HG02678 (cell line): ENCODE measurements around the gene FAM83C.

Source experiments
- ATAC-seq: cut with Tn5 transposase; IDR thresholded peaks from one replicate; pipeline ENCODE4 v1.9.1; 2021; ENCODE audit warnings: mild to moderate bottlenecking, moderate library complexity; ENCODE audit not compliant: unreplicated experiment

Gene FAM83C

DNA sequence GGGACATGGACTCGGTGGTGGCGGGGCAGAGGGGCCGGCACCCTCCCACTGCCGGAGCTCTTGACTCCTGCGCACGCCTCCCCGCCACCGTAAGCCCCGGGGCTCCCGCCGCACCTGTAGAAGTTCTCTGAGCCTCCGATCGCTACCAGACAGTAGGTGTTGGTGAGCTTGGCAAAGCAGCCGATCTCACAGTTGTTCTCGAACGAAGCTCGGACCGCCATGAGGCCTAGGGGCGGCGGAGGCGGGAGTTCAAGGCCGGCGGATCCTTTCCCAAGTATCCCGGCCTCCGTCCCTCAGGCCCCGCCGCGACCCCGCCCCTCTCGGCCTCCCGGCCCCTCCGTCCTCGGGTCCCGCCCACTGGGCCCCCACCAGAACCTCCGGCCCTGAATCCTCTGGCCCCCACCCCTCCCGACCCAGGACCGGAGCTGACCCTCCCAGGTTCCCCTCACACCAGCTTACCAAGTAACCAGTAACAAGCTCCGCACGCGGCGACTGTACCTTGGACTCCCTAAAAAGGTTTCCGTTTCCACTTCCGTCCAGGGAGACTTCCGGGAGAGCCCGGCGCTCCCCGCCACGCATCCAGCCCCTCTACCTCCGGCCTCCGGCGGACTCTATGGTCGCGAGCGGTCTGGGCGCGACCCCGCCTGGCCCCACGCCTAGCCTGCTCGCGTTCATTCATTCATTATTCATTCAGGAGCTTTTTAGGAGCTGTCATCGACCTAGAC is 7.8 kb downstream of the FAM83C start, which contains the start of gene EIF6:
Gene EIF6 (minus strand): TSS at position 506 of the 725 bp plus-strand sequence. CDS start 285 bp downstream, at position 221.
- peak; percentile 84 for ATAC-seq

DNA sequence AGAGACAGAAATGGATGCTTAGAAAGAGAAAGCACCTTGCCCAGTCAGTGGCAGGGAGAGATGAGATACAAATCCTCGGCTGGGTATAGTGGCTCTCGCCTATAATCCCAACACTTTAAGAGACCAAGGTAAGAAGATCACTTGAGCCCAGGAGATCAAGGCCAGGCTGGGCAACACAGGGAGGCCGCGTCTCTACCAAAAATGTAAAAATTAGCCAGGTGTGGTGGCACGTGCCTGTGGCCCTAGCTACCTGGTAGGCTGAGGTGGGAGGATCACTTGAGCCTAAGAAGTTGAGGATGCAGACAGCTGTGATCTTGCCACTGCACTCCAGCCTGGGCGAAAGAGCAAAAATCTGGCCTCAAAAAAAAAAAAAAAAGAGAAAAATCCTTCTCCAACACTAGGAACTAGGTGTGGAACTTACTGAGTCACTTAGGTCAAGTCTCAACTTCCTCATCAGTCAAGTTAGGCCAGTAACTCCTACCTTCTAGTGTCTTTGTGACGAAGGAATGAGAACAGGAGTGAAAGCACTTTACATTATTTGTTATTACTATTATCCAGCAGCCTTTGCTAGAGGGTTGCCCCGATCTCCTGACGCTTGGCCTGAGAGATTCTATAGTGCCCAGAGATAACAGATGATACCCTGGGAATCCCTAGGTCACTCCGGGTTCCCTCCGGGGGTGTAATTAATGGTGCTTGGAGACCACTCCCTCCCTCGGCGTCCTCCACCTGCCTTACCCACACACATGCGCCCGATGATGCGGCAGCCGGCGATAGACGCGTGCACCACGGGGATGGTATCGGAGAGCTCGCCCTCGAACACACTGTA is 8.6 kb downstream of the FAM83C start:
- ATAC-seq: peak; percentile 23

DNA sequence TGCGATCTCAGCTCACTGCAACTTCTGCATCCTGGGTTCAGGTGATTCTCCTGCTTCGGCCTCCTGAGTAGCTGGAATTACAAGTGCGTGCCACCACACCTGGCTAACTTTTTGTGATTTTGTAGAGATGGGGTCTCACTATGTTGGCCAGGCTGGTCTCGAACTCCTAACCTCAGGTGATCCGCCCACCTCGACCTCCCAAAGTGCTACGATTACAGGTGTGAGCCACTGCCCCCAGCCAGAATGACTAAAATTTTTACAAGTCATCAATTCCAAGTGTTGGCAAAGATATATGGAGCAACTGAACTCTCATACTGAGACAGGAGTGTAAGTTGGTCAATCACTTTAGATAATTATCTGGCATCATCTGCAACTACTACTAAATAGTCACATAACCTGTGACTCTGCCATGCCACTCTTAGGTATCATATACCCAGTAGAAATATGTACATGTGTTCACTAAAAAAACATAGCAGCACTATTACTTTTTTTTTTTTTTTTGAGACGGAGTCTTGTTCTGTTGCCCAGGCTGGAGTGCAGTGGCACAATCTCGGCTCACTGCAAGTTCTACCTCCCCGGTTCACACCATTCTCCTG is 10.6 kb downstream of the FAM83C start:
- ATAC-seq: no peak

DNA sequence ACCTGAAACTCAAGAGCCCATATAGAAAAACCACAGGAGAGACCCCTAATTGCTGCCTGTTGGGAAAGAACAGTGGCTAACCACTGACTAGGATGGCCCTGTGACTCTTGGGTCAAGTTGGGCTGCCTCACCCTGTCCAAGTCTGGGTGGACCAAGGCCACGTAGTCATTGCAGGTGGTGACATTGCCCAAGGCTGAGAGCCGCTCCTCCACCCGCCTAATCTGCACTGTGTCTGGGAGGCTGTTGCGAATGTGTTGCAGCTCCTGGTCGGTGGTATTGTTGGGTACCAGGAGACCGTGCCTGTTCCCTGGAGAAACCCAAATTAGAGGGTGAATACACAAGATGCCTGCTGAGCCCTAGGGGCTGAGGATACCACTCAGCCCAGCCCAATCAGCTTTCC is 11.7 kb downstream of the FAM83C start:
- ATAC-seq: no peak

DNA sequence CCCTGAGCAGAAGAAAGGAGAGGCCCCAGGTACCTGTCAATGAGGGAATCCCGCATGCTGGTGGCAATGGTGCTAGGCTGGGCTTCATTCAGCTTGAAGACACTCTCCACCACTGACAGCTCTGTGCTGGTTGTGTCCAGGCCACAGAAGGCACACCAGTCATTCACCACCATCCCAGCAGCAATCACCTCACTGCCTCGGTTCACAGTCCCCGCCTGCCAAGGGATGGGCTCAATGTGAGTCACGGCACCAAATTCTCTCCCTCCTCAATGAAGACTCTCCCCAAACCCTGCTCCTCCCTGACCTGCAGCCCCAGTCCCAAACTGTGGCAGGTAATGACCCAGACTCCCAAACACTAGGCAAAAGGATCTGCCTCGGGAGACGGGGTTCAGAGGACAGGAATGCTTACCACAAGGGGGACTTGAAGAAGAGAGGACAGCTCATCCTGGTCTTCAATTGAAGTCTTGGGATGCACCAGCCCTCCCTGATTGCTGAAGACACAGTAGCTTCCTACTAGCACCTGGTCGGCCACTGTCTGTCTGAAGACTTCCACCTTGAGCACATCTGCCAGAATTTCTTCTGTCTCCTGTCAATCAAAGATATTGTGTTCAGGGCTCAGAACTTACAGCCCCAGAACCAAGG is 12.6 kb downstream of the FAM83C start:
- ATAC-seq: no peak

DNA sequence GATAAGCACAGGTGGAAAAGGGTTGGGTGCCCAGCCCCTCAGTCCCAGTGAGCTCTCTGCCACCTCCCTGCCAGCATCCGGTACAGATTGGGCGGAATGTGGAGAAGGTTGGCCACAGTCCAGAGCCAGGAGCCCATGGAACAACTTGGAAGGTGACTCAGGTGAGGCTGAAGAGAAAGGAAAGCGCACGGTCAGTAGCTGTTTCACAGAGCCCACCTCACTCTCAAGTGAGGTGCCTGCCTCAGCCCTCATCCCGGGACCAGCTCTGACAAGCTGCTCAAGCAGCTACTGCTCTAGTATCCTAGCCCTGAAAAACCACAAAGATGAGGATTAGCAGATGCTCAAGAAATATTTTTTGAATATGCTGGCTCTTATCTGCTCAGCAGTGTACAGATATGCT is 13.2 kb downstream of the FAM83C start:
- no peak for ATAC-seq

DNA sequence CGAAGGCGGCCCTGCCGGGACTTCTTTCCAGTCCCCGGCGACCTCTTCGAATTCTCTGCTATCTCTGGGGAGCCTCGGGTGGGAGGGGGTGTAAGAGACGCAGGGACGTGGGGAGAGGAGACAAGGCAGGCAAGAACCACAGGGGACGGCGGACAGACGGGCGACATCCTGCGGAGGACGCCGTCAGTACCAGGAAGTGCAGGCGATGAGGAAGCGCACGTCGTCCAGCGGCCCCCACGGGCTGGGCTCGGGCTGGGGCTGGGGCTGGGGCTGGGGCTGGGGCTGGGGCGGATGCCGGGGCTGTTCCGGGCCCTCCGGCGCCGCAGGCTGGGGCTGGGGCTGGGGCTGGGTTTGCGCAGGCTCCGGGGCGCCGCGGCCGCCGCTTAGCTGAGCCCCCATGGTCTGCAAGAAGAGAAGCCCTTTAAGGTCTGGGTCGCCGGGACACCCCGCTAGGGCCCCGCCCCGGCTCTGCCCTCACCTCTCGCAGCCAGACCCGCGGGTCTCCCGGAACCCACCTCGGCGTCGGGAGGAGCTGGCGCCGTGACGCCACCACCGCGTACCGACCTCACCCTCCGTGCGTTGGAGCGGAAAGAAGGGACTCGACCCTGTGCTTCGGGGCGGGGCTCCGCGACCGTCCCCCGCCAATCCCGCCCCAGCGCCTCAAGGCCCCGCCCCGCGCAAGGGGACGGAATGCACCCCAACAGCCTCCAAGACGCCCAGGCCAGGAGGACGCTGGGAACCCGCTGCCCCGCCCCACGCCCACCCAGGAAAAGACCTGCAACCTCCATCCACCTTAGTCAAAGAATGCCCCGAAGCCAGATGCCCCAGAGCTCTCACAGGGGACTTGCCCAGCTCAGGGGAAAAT is 14.5 kb downstream of the FAM83C start, which contains the start of gene MMP24OS:
Gene MMP24OS (minus strand): TSS at position 592 of the 865 bp plus-strand sequence. CDS start 193 bp downstream, at position 399.
- peak; percentile 89 for ATAC-seq

DNA sequence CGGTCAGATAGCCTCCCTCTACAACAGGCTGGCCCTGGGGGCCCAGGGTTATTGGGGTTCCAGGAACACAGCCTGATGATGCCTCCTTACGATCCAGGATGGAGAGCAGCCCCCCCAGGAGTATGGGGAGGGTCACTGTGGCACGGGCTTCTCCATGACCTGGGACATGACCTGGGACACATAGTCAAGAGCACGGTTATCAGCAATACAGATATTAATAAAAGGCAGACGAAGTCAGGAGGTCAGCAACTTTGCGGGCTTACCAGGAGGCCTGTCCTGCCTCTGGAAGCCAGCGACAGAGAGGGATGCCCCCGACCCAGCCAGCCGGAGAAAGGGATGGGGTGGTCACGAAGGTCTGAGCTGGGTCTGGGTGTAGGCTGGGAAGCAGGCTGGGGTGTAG is 15.1 kb downstream of the FAM83C start:
- ATAC-seq: peak; percentile 3

DNA sequence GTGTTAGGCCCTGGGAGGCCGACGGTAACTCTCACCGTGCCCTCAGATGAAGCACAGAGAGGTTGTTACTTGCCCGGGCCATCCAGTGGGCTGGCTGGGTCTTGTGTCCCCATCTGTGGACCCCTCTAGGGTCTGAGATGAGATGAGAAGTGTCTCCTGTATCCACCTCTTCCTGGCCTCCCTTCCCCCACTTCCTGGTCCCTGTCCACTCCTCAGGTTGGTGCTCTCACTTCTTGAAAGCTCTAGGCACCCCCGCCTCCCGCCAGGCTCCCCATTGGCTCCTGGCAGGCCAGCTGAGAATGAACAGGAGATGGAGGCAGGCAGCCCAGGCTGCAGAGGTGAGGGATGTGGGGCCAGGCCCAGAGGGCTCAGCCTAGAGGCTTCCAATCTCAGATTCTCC is 15.8 kb downstream of the FAM83C start:
- ATAC-seq: no peak

DNA sequence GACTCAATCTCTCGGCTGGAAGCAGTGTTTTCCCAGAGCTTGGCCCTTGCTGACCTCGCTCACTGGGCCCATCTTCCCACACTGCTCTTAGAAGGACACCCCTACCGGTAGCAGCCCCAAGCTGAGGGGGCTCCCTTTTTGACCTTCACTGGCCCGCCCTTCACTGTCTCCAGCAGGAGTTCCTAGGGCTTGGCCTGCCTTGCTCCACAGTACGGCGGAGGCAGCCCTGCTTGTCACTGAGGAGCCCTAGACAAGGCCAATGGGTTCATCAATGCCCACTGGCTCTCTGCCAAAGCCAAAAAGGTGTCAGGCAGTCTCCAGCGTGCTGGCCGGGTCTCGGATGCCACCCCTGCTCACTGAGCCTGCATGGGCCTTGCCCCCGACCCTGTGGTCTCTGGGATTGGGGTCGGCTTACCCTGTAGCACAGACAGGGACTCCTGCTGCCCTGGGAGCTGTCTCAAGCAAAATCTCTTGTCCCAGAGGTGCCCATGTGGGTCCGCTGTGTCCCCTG is 16.4 kb downstream of the FAM83C start:
- no peak for ATAC-seq

DNA sequence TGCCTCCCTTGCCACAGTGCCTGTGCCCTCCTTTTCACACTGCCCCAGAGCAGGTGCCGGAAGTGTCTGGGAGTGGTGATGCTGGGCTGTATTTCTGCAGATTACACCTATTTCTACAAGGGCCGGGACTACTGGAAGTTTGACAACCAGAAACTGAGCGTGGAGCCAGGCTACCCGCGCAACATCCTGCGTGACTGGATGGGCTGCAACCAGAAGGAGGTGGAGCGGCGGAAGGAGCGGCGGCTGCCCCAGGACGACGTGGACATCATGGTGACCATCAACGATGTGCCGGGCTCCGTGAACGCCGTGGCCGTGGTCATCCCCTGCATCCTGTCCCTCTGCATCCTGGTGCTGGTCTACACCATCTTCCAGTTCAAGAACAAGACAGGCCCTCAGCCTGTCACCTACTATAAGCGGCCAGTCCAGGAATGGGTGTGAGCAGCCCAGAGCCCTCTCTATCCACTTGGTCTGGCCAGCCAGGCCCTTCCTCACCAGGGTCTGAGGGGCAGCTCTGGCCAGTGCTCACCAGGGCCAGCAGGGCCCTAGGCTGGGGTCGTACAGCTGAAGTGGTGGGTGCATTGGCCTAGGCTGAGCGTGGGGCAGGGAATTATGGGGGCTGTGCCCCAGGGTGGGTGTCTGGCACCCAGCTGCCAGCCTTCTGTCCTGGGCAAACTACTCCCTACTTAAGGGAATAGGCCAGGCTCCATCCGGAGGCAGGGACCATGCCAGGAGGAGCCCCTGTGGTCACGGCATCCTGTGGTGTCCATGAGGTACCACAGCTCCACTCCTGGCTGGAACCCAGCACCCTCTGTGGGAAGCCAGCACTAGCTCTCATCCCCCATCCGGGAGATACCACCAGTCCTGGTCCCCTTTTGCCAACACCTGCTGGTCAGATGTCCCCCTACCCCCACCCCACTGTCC is 17.8 kb downstream of the FAM83C start:
- no peak for ATAC-seq

DNA sequence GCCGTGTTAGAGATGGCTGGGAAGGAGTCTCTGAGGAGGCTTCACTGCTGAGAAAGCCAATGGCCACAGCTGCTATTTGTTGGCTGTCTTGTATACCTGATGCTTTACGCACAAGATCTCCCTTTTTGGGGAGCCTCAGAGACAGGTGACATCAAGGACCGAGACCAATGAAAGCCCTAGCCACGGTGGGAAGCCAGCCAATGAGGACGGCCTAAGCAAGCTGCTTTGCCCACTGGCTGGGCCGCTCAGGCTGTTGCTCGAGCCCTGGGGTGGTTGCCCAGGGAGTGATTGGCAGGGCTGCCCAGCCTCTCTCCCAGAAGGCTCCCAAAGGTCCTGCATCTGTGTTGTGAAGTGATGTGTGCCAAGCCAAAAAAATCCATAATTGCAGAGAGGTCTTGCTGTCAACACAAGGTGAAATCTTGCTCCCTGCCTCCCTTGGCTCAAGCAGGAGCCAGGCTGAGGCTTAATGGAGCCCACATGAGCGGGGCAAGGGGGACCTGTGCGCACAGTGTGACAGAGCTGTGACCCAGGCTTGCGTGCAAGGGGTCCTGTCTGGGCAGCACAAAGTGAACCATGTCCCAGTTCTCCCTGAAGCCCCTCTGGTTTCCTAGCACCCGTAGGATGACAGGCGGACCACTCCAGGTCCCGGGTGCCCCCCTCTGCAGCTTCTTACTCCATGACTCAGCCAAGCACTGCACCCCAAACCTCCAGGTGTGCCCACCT is 18.6 kb downstream of the FAM83C start:
- ATAC-seq: no peak

DNA sequence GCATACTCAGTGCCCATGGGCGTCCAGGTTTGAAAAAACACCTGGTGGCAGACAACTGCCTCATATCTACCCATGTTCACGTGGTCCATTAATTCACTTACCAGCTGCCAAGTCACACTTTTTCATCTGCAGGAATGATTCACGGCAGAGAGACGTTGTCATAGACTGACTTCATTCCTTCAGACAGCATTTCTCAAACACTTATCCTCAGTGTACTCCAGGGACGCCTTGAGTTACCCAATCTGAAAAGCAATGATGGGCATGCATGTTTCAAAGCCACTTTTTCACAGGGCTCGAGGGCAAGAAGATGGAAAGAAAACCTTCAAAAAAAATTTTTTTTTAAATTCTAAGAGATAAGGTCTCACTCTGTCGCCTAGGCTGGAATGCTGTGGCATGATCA is 20.3 kb downstream of the FAM83C start:
- ATAC-seq: no peak

DNA sequence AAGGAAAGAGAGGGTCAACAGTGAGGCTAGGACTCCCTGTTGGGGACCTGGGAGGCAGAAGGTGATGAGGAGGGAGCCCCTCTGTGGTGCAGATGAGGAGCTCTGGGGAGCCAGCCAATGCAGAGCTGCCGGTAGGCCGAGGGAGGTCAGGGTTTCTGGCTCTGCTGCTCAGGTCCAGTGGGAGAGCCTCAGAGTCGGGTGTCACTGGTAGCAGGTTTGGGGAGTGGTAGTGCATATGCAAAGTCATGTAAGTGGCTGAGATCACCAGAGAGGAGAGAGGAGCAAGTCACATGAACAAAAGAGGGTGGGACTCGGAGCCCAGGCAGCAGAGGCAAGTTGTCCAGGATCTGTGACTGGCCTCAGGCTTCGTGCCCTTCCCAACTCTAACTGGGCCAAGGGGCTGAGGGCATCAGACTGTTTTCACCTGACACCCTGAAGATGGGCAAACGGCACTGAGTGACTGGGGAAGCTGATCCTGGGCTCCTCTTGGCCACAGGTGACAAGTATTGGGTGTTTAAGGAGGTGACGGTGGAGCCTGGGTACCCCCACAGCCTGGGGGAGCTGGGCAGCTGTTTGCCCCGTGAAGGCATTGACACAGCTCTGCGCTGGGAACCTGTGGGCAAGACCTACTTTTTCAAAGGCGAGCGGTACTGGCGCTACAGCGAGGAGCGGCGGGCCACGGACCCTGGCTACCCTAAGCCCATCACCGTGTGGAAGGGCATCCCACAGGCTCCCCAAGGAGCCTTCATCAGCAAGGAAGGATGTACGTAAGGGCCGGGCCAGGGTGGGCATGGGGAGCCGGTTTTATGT is 20.9 kb downstream of the FAM83C start:
- ATAC-seq: no peak

DNA sequence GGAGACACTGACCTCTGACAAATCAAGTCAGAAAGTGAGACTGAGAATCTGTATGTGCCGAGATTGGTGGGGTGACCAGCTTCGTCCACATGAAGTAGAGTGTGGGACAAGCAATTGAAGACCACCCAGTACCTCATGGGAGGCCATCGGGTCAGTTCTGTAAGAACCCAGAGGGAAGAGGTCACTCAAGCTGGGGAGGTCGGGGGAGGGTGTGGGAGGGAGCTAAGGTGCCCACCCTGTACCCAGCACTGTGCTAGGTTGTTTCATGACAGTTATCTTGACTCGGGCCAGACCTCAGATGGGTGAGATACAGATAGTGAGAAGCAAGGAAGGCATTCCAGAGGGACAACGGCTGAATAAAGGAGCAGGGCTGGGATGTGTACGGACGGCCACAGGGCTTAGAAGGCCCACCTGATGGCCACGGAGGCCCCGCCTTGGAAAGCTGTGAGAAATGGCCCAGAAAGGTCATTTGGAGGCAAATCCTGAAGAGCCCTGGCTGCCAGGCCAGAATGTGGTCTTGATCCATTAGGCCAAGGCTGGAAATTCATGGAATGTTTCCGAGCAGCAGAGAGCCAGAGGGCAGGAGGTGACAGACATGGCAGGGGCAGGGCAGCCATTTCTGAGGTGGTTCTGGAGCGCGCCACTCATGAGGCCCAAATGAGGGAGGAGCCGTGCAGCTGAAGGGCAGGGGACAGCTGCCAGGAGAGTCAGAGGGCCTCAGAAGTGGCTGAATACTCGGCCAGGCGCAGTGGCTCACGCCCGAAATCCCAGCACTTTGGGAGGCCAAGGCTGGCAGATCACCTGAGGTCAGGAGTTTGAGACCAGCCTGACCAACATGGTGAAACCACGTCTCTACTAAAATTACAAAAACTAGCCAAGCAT is 22.0 kb downstream of the FAM83C start:
- no peak for ATAC-seq

DNA sequence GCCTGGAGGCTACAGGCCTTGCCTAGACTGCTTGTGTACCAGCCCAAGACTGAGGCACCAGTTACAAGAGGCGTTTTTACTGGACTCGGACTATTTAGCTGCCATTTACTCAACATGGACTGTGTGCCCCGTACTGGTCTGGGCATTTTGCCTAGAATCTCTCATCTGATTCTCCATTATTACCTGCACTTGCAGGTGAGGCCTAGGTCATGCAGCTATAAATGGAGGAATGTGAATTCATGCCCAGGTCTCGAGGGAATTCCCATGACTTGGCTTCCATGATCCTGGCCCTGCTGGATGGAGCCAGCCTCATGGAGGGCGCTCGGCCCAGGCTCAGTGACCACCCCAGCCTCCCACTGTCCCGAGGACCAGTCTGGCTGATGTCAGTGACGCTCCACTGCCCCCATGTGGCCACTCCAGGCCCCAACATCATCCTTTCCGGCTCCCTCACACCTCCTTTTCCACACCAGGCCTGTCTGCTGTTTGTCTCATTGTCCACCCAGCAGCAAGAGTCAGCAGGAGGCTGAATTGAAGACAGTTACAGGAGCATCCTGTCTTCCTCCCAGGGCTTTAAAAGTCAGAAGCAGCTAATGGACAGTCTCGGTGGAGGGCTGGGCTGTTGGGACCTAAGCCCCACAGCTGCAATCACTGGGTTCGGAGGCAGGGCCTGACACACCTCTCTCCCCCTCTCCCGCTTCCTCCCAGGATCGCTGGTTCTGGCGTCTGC is 23.0 kb downstream of the FAM83C start:
- no peak for ATAC-seq
